22Rv1 (cell line): ENCODE data around the gene TMEM39B.
"Not testable (repeated sequence)": the region's sequence is repeated elsewhere in the genome, so short reads cannot be mapped to it uniquely, and the experiment has no call there.

Experiments
- H3K27ac ChIP-seq: fragments of 450-650 bp; 2 replicates; pipeline ENCODE4 v1.5.1; 2017
- CTCF ChIP-seq: fragments of 450-650 bp; IDR thresholded peaks from 2 replicates; pipeline ENCODE4 v1.5.1; 2017; ENCODE audit warnings: mild to moderate bottlenecking
- ZFX ChIP-seq: fragments of 450-650 bp; IDR thresholded peaks from 2 replicates; pipeline ENCODE4 v1.6.1; 2017; ENCODE audit warnings: antibody characterized with exemption, borderline replicate concordance

Gene TMEM39B

GRCh38 chr1:32128479-32128878 is 55.7 kb downstream of the TMEM39B start:
- no peak overlapping the region for H3K27ac ChIP-seq
- TF ChIP-seq ZFX (no peak), CTCF (no peak)

GRCh38 chr1:32128964-32129363 is 56.2 kb downstream of the TMEM39B start:
- H3K27ac ChIP-seq: no peak overlapping the region
- TF ChIP-seq CTCF (no peak), ZFX (no peak)

GRCh38 chr1:32133950-32134280 is 61.2 kb downstream of the TMEM39B start:
- H3K27ac ChIP-seq: not testable (repeated sequence)

GRCh38 chr1:32137111-32137510 is 64.4 kb downstream of the TMEM39B start:
- TF ChIP-seq ZFX: no peak
- no peak for TF ChIP-seq CTCF
- no peak overlapping the region for H3K27ac ChIP-seq

GRCh38 chr1:32138965-32139364 is 66.2 kb downstream of the TMEM39B start:
- peak overlapping the region; percentile 43 for H3K27ac ChIP-seq
- TF ChIP-seq ZFX (no peak), CTCF (no peak)

- TF ChIP-seq CTCF: no peak
- TF ChIP-seq ZFX: no peak
- peak overlapping the region; percentile 56 for H3K27ac ChIP-seq
Observed at GRCh38 chr1:32142446-32143301, 69.9 kb downstream of the TMEM39B start.

GRCh38 chr1:32143302-32143695 is 70.6 kb downstream of the TMEM39B start:
- H3K27ac ChIP-seq: peak overlapping the region; percentile 56; the same call in 1 of the 2 replicates

- H3K27ac ChIP-seq: no peak overlapping the region
- TF ChIP-seq ZFX: no peak
- TF ChIP-seq CTCF: no peak
Observed at GRCh38 chr1:32144033-32144432, 71.3 kb downstream of the TMEM39B start.

- H3K27ac ChIP-seq: not testable (repeated sequence)
Observed at GRCh38 chr1:32147799-32148198, 75.1 kb downstream of the TMEM39B start.
